Measurements from ENCODE around the gene GOLT1A.

GOLT1A gene

DNA sequence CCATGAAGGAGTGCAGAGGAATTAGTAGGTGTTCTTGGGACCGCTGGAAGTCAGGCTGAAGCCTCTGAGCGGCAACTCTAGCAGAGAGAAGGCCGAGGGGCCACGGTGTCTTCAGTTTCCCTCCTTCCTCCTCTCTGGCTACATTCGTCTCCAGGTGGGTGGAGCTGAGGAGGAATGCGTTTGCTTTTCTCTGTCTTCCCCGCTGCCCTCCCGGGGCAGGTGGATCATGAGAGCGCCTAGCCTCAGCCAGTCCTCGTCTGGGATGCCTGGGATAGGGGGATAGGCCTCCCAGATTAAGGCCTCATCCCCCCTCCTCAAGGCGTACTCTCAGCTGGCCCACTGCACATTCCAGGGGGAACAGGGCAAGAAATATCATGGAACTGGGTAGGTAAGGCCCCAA, 7.5 kb upstream of the GOLT1A start:
- H3K4me3 ChIP-seq (ENCODE audit: low read length) = no peak overlapping the region
- no peaks in the 10 kb centered on the region for H3K4me1 ChIP-seq (ENCODE audit: control insufficient read depth, low read depth, low read length)
- H3K4ac ChIP-seq (ENCODE audit: low read depth, low read length) = no peak overlapping the region
- WGBS (ENCODE audit: extremely low coverage, insufficient coverage, low lambda C conversion rate) = no CpG with 5 or more reads among the region's 11 CpGs
- H3K79me2 ChIP-seq (ENCODE audit: control insufficient read depth, insufficient read depth, low read length) = no peaks in the 10 kb centered on the region
- H3K36me3 ChIP-seq (ENCODE audit: control insufficient read depth, insufficient read depth, low read length) = no peaks in the 10 kb centered on the region
- no peak overlapping the region for H3K56ac ChIP-seq (ENCODE audit: low read length)
- H3K27ac ChIP-seq (ENCODE audit: low read depth, low read length) = no peak overlapping the region
- no peak overlapping the region for H3K9ac ChIP-seq (ENCODE audit: low read length)
- H2BK5ac ChIP-seq (ENCODE audit: low read length) = no peak overlapping the region
- H3K23ac ChIP-seq (ENCODE audit: low read length) = no peak overlapping the region
- H3K27me3 ChIP-seq (ENCODE audit: insufficient read depth, low read length, poor library complexity) = no peaks in the 10 kb centered on the region
- H4K5ac ChIP-seq (ENCODE audit: low read length) = no peak overlapping the region
- no peak overlapping the region for H4K8ac ChIP-seq (ENCODE audit: low read depth, low read length)
- no peak overlapping the region for H2AK5ac ChIP-seq (ENCODE audit: low read length)
- no peaks in the 10 kb centered on the region for H3K79me1 ChIP-seq (ENCODE audit: low read length)
- no peak overlapping the region for H2BK120ac ChIP-seq (ENCODE audit: low read depth, low read length)
- no peak overlapping the region for H3K18ac ChIP-seq (ENCODE audit: low read length)
- H3K4me2 ChIP-seq (ENCODE audit: low read length) = no peak overlapping the region
- DNase-seq = no peak
- H2BK15ac ChIP-seq (replicated peaks; ENCODE audit: low read depth) = no peak overlapping the region

DNA sequence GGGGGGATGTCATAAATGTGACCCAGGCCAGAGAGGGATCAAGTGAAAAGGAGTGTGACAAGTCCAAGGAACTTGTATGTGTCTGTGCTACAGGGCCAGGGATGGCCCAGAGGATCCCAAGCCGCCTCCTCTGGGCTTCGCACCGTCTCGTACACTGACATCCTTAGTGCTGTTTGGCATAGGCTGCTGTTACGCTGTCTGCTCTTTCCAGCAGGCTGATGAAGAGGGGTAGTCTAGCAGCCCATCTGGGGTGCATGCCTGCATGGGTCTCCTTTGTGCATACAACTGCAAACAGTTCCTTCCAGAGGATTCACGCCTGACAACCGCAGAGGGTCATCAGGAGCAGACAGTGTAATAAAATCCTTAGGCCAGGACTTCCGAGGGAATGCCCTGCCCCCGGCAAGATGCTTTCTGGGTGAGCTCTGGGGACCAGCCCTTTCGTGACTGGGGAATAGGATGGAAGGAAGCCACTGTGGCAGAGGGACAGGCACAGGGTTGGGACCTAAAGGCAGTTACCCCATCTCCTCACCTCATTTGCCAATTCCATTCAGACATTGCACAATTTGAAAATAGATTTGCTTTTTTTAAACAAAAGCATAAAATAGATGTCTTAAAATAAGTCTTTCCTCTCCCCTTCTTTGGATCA, 6.3 kb upstream of the GOLT1A start:
- H4K8ac ChIP-seq (ENCODE audit: low read depth, low read length) = no peak overlapping the region
- no peak overlapping the region for H3K27ac ChIP-seq (ENCODE audit: low read depth, low read length)
- no peak overlapping the region for H3K56ac ChIP-seq (ENCODE audit: low read length)
- no peak for DNase-seq
- H3K18ac ChIP-seq (ENCODE audit: low read length) = no peak overlapping the region
- H3K9ac ChIP-seq (ENCODE audit: low read length) = no peak overlapping the region
- no peak overlapping the region for H2BK15ac ChIP-seq (replicated peaks; ENCODE audit: low read depth)
- H3K4me2 ChIP-seq (ENCODE audit: low read length) = no peak overlapping the region
- H3K79me1 ChIP-seq (ENCODE audit: low read length) = no peaks in the 10 kb centered on the region
- H2AK5ac ChIP-seq (ENCODE audit: low read length) = no peak overlapping the region
- H3K4me1 ChIP-seq (ENCODE audit: control insufficient read depth, low read depth, low read length) = no peaks in the 10 kb centered on the region
- H4K5ac ChIP-seq (ENCODE audit: low read length) = no peak overlapping the region
- H2BK120ac ChIP-seq (ENCODE audit: low read depth, low read length) = no peak overlapping the region
- no peak overlapping the region for H2BK5ac ChIP-seq (ENCODE audit: low read length)
- no peak overlapping the region for H3K4me3 ChIP-seq (ENCODE audit: low read length)
- no peak overlapping the region for H3K4ac ChIP-seq (ENCODE audit: low read depth, low read length)
- H3K27me3 ChIP-seq (ENCODE audit: insufficient read depth, low read length, poor library complexity) = no peaks in the 10 kb centered on the region
- no CpG with 5 or more reads among the region's 10 CpGs for WGBS (ENCODE audit: extremely low coverage, insufficient coverage, low lambda C conversion rate)
- no peak overlapping the region for H3K23ac ChIP-seq (ENCODE audit: low read length)
- H3K36me3 ChIP-seq (ENCODE audit: control insufficient read depth, insufficient read depth, low read length) = no peaks in the 10 kb centered on the region
- no peaks in the 10 kb centered on the region for H3K79me2 ChIP-seq (ENCODE audit: control insufficient read depth, insufficient read depth, low read length)

DNA sequence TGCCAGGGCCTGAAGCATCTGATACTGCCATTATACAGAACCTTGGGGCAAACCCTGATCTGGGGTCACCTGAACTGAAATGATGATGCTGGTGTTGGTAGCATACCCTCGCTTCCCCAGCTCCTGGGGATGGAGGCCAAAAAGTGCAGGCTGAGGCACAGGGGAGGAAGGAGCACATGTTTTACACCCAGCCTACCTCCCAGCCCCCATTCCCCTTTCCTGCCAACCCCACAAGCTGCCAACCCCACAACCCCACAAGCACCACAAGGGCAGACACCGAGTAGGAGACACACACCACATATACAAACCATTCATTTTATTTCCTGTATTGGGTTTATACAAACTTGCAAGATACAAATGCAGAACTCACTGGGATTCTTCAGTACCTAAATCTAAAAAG, 4.8 kb upstream of the GOLT1A start:
- Histone ChIP-seq H3K56ac (ENCODE audit: low read length) (no peak overlapping the region), H3K79me2 (ENCODE audit: control insufficient read depth, insufficient read depth, low read length) (no peaks in the 10 kb centered on the region), H3K23ac (ENCODE audit: low read length) (no peak overlapping the region), H3K4me3 (ENCODE audit: low read length) (no peak overlapping the region), H3K4me1 (ENCODE audit: control insufficient read depth, low read depth, low read length) (no peaks in the 10 kb centered on the region), H2BK15ac (replicated peaks; ENCODE audit: low read depth) (no peak overlapping the region), H2BK5ac (ENCODE audit: low read length) (no peak overlapping the region), H3K36me3 (ENCODE audit: control insufficient read depth, insufficient read depth, low read length) (no peaks in the 10 kb centered on the region), H4K5ac (ENCODE audit: low read length) (no peak overlapping the region), H3K4me2 (ENCODE audit: low read length) (no peak overlapping the region), H3K27ac (ENCODE audit: low read depth, low read length) (no peak overlapping the region), H2BK120ac (ENCODE audit: low read depth, low read length) (no peak overlapping the region), H3K4ac (ENCODE audit: low read depth, low read length) (no peak overlapping the region), H3K79me1 (ENCODE audit: low read length) (no peaks in the 10 kb centered on the region), H2AK5ac (ENCODE audit: low read length) (no peak overlapping the region), H3K18ac (ENCODE audit: low read length) (no peak overlapping the region), H4K8ac (ENCODE audit: low read depth, low read length) (no peak overlapping the region), H3K27me3 (ENCODE audit: insufficient read depth, low read length, poor library complexity) (no peaks in the 10 kb centered on the region), H3K9ac (ENCODE audit: low read length) (no peak overlapping the region)
- WGBS (ENCODE audit: extremely low coverage, insufficient coverage, low lambda C conversion rate) = no CpG with 5 or more reads among the region's 2 CpGs
- DNase-seq = no peak

DNA sequence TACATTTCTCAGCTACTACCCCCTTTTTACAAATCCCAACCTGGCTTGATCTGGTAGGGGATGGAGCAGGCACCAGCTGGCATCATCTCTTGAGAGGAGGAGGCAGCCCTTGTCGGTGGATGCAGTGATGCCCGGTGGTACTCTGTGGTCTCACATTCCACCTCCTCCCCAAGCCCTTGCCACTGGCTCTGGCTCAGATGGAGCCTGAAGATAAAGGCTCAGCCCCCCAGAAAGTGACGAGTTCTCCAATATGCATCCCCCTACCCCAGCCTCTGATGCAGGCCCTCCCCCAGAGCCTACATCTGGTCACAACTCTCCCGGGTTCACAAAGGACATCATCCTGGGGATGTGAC, 3.8 kb upstream of the GOLT1A start:
- H3K23ac ChIP-seq (ENCODE audit: low read length) = no peak overlapping the region
- no peak overlapping the region for H2BK120ac ChIP-seq (ENCODE audit: low read depth, low read length)
- no peak overlapping the region for H2AK5ac ChIP-seq (ENCODE audit: low read length)
- no peak overlapping the region for H3K4me3 ChIP-seq (ENCODE audit: low read length)
- H3K36me3 ChIP-seq (ENCODE audit: control insufficient read depth, insufficient read depth, low read length) = no peaks in the 10 kb centered on the region
- no peak overlapping the region for H3K4ac ChIP-seq (ENCODE audit: low read depth, low read length)
- no peak overlapping the region for H2BK5ac ChIP-seq (ENCODE audit: low read length)
- no peak for DNase-seq
- H3K9ac ChIP-seq (ENCODE audit: low read length) = no peak overlapping the region
- no peaks in the 10 kb centered on the region for H3K27me3 ChIP-seq (ENCODE audit: insufficient read depth, low read length, poor library complexity)
- H3K56ac ChIP-seq (ENCODE audit: low read length) = no peak overlapping the region
- H3K18ac ChIP-seq (ENCODE audit: low read length) = no peak overlapping the region
- H3K79me2 ChIP-seq (ENCODE audit: control insufficient read depth, insufficient read depth, low read length) = no peaks in the 10 kb centered on the region
- no CpG with 5 or more reads among the region's 4 CpGs for WGBS (ENCODE audit: extremely low coverage, insufficient coverage, low lambda C conversion rate)
- H3K4me2 ChIP-seq (ENCODE audit: low read length) = no peak overlapping the region
- no peak overlapping the region for H4K5ac ChIP-seq (ENCODE audit: low read length)
- no peak overlapping the region for H3K27ac ChIP-seq (ENCODE audit: low read depth, low read length)
- no peak overlapping the region for H4K8ac ChIP-seq (ENCODE audit: low read depth, low read length)
- no peaks in the 10 kb centered on the region for H3K4me1 ChIP-seq (ENCODE audit: control insufficient read depth, low read depth, low read length)
- H3K79me1 ChIP-seq (ENCODE audit: low read length) = no peaks in the 10 kb centered on the region
- H2BK15ac ChIP-seq (replicated peaks; ENCODE audit: low read depth) = no peak overlapping the region

DNA sequence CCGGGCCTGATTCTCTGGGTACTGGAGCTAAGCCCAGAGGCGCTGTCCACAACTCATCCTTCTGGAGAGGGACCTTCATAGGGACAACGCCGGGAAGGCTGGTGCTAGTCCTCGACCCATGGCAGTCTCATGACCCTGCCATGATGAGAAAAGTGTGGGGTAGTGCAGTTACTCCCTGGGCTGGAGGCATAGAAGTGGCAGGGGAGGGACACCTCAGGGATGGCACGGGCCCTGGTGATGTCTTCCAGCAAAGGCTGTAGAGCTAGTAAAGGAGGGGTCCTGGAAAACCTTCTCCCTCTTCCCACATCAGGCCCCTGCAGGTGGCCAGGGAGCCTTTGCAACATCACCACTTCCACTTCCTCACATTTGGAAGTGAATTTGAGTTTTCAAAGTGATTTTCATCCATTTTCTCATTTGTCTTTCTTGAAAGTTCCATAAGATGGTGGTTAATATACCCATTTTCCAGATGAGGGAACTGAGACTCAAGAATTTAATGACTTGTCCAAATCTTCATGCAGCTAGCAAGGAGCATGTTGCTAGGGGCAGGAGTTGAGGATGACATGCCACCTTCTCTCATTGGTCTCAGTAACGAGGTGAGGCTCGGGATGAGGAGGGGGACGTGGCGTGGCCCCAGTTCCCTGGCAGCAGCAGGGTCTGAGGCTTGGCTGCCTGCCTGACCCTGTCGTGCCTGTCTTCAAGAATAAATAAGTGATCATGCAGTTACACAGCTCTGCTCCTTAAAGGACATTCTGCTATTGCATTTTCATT, 3.3 kb upstream of the GOLT1A start:
- H3K4me3 ChIP-seq (ENCODE audit: low read length) = no peak overlapping the region
- no peak overlapping the region for H4K8ac ChIP-seq (ENCODE audit: low read depth, low read length)
- no peak overlapping the region for H3K27ac ChIP-seq (ENCODE audit: low read depth, low read length)
- H3K23ac ChIP-seq (ENCODE audit: low read length) = no peak overlapping the region
- no peak overlapping the region for H2BK15ac ChIP-seq (replicated peaks; ENCODE audit: low read depth)
- no peaks in the 10 kb centered on the region for H3K36me3 ChIP-seq (ENCODE audit: control insufficient read depth, insufficient read depth, low read length)
- no peaks in the 10 kb centered on the region for H3K27me3 ChIP-seq (ENCODE audit: insufficient read depth, low read length, poor library complexity)
- H3K4me2 ChIP-seq (ENCODE audit: low read length) = no peak overlapping the region
- H4K5ac ChIP-seq (ENCODE audit: low read length) = no peak overlapping the region
- no peak overlapping the region for H2AK5ac ChIP-seq (ENCODE audit: low read length)
- no peaks in the 10 kb centered on the region for H3K79me2 ChIP-seq (ENCODE audit: control insufficient read depth, insufficient read depth, low read length)
- H3K56ac ChIP-seq (ENCODE audit: low read length) = no peak overlapping the region
- no peak overlapping the region for H3K4ac ChIP-seq (ENCODE audit: low read depth, low read length)
- no peaks in the 10 kb centered on the region for H3K4me1 ChIP-seq (ENCODE audit: control insufficient read depth, low read depth, low read length)
- no CpG with 5 or more reads among the region's 11 CpGs for WGBS (ENCODE audit: extremely low coverage, insufficient coverage, low lambda C conversion rate)
- no peaks in the 10 kb centered on the region for H3K79me1 ChIP-seq (ENCODE audit: low read length)
- H3K18ac ChIP-seq (ENCODE audit: low read length) = no peak overlapping the region
- DNase-seq = no peak
- H2BK120ac ChIP-seq (ENCODE audit: low read depth, low read length) = no peak overlapping the region
- no peak overlapping the region for H2BK5ac ChIP-seq (ENCODE audit: low read length)
- H3K9ac ChIP-seq (ENCODE audit: low read length) = no peak overlapping the region

DNA sequence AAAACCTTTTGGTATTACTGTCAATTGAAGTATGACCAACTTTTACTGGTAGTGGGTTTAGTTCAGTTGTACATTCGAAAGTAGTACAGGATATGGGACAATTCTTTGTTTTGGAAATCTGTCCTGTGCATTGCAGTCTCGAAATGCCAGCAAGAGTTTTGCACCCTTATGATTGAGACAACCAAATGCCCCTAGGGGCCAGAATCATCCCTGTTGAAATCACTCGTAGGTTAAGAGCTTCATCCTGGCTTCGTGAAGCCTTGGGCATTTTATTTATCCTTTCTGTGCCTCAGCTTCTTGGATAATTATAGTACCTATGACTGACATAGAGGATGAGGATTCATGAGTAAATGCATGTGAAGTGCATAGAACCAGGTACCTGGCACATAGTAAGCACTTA, 2.4 kb upstream of the GOLT1A start:
- Histone ChIP-seq H2BK120ac (ENCODE audit: low read depth, low read length) (no peak overlapping the region), H3K23ac (ENCODE audit: low read length) (no peak overlapping the region), H3K27me3 (ENCODE audit: insufficient read depth, low read length, poor library complexity) (no peaks in the 10 kb centered on the region), H2BK15ac (replicated peaks; ENCODE audit: low read depth) (no peak overlapping the region), H3K4ac (ENCODE audit: low read depth, low read length) (no peak overlapping the region), H3K27ac (ENCODE audit: low read depth, low read length) (no peak overlapping the region), H3K9ac (ENCODE audit: low read length) (no peak overlapping the region), H4K5ac (ENCODE audit: low read length) (no peak overlapping the region), H4K8ac (ENCODE audit: low read depth, low read length) (no peak overlapping the region), H3K79me1 (ENCODE audit: low read length) (no peaks in the 10 kb centered on the region), H2BK5ac (ENCODE audit: low read length) (no peak overlapping the region), H3K4me2 (ENCODE audit: low read length) (no peak overlapping the region), H3K4me1 (ENCODE audit: control insufficient read depth, low read depth, low read length) (no peaks in the 10 kb centered on the region), H3K36me3 (ENCODE audit: control insufficient read depth, insufficient read depth, low read length) (no peaks in the 10 kb centered on the region), H3K79me2 (ENCODE audit: control insufficient read depth, insufficient read depth, low read length) (no peaks in the 10 kb centered on the region), H2AK5ac (ENCODE audit: low read length) (no peak overlapping the region), H3K56ac (ENCODE audit: low read length) (no peak overlapping the region), H3K18ac (ENCODE audit: low read length) (no peak overlapping the region), H3K4me3 (ENCODE audit: low read length) (no peak overlapping the region)
- no CpG with 5 or more reads among the region's 4 CpGs for WGBS (ENCODE audit: extremely low coverage, insufficient coverage, low lambda C conversion rate)
- DNase-seq = no peak
